Activated gamma-delta T cell treated with anti-CD3 and anti-CD28 coated beads, Interleukin-2, amount 50 U/mL, for 16 hours (primary cell): ENCODE results near the gene DIPK1C.

Experiments used
- DNase-seq: peaks from one replicate; pipeline ENCODE4 v3.0.0-alpha.2; 2020; ENCODE audit warnings: low read depth

DIPK1C gene

GRCh38 chr18:74419761-74420160 lies 37.3 kb downstream of the DIPK1C start:
- no peak for DNase-seq

GRCh38 chr18:74418023-74418422 lies 39.1 kb downstream of the DIPK1C start:
- no peak for DNase-seq

- no peak for DNase-seq
Observed at GRCh38 chr18:74416124-74416523, 41.0 kb downstream of the DIPK1C start.

GRCh38 chr18:74414953-74415515 lies 42.1 kb downstream of the DIPK1C start:
- no peak for DNase-seq

GRCh38 chr18:74413836-74414235 lies 43.3 kb downstream of the DIPK1C start:
- DNase-seq, result no peak

GRCh38 chr18:74412116-74412880 lies 44.8 kb downstream of the DIPK1C start:
- no peak for DNase-seq

- DNase-seq, result no peak
Observed at GRCh38 chr18:74411475-74411874, 45.6 kb downstream of the DIPK1C start.

- DNase-seq, result no peak
Observed at GRCh38 chr18:74410441-74410992, 46.6 kb downstream of the DIPK1C start.

GRCh38 chr18:74407888-74408287 lies 49.2 kb downstream of the DIPK1C start:
- DNase-seq, result no peak

GRCh38 chr18:74402806-74403433 lies 54.2 kb downstream of the DIPK1C start:
- DNase-seq, result no peak

- DNase-seq, result no peak
Observed at GRCh38 chr18:74400813-74401212, 56.3 kb downstream of the DIPK1C start.

- no peak for DNase-seq
Observed at GRCh38 chr18:74399091-74399887, 57.8 kb downstream of the DIPK1C start.

- no peak for DNase-seq
Observed at GRCh38 chr18:74397572-74397971, 59.5 kb downstream of the DIPK1C start.

- no peak for DNase-seq
Observed at GRCh38 chr18:74396171-74397169, 60.6 kb downstream of the DIPK1C start.

GRCh38 chr18:74395648-74396154 lies 61.4 kb downstream of the DIPK1C start:
- no peak for DNase-seq

- DNase-seq, result no peak
Observed at GRCh38 chr18:74395006-74395405, 62.1 kb downstream of the DIPK1C start.

GRCh38 chr18:74392323-74392722 lies 64.8 kb downstream of the DIPK1C start:
- DNase-seq, result no peak

GRCh38 chr18:74390900-74391299 lies 66.2 kb downstream of the DIPK1C start:
- no peak for DNase-seq

- no peak for DNase-seq
Observed at GRCh38 chr18:74389991-74390390, 67.1 kb downstream of the DIPK1C start.

GRCh38 chr18:74389171-74389927 lies 67.8 kb downstream of the DIPK1C start:
- DNase-seq, result no peak
